Endothelial cell of umbilical vein (primary cell): ENCODE data around the gene ORM2. TPM values are rescaled to one million over a fixed set of nuclear protein-coding genes. Genes with fewer than 3 reads are reported as not detected.

ENCODE experiments used
- BruUV-seq: library from RNA; stranded (reverse); fragments of 400-500 nt; replicated peaks from 2 replicates; lab custom pipeline; 2021; lab: Mats Ljungman, UMichigan
- CTCF ChIA-PET: fragments of 300-600, 350-600 bp; sonication (Branson Sonifier 250); formaldehyde crosslinking; loops from one replicate; lab custom pipeline; 2021; ENCODE audit warnings: antibody characterized with exemption, inconsistent platforms; lab: Charles Lee
- POLR2A ChIA-PET: fragments of 300-600, 350-600 bp; sonication (Branson Sonifier 250); formaldehyde crosslinking; loops from one replicate; lab custom pipeline; 2021; ENCODE audit warnings: antibody characterized with exemption, inconsistent platforms; lab: Charles Lee
- DNase-seq: peaks from one replicate; pipeline ENCODE4 v3.0.0-alpha.2; 2011; ENCODE audit warnings: low read depth, low spot score
- FAIRE-seq: peaks from 2 replicates; lab custom pipeline; 2011; peaks lifted over from hg19 to GRCh38; lab: Jason Lieb, UNC
- H2AFZ ChIP-seq: 2 replicates; pipeline ENCODE4 v1.6.0; 2012; ENCODE audit warnings: low read depth, low read length, control low read depth, inconsistent platforms
- H3K27ac ChIP-seq: 2 replicates; pipeline ENCODE4 v1.5.1; 2011; ENCODE audit warnings: low read depth, mild to moderate bottlenecking, control low read depth, low read length, moderate library complexity; ENCODE audit not compliant: insufficient read depth
- H3K27me3 ChIP-seq, 2 experiments: 2 replicates each; pipeline versions ENCODE4 v1.6.0 to v1.6.1; 2011; ENCODE audit warnings: low read length in 2 of 2, mixed read lengths in 1 of 2; ENCODE audit not compliant: control insufficient read depth in 2 of 2, insufficient read depth in 2 of 2
- H3K36me3 ChIP-seq, 2 experiments: 2 replicates in 1 of 2; 3 replicates in 1 of 2; pipeline ENCODE4 v1.5.1; 2011; ENCODE audit warnings: low read length in 2 of 2, mild to moderate bottlenecking in 1 of 2, moderate library complexity in 1 of 2; ENCODE audit not compliant: control insufficient read depth in 2 of 2, insufficient read depth in 2 of 2; ENCODE audit errors: extremely low read depth in 1 of 2
- H3K4me1 ChIP-seq: 3 replicates; pipeline ENCODE4 v1.5.1; 2011; ENCODE audit warnings: mild to moderate bottlenecking, low read length; ENCODE audit not compliant: control insufficient read depth, insufficient read depth; ENCODE audit errors: extremely low read depth
- H3K4me2 ChIP-seq: 2 replicates; pipeline ENCODE4 v1.6.1; 2011; ENCODE audit warnings: low read length, control low read depth, mixed read lengths; ENCODE audit not compliant: insufficient read depth
- H3K4me3 ChIP-seq, 3 experiments: fragments of 200-600 bp in 1 of 3; sonication (generic), shearing (Covaris generic) in 1 of 3; replicated peaks in 1 of 3; 2 replicates each; pipeline ENCODE4 v1.5.1; 2011 to 2016; ENCODE audit warnings: control low read depth in 3 of 3, low read length in 3 of 3, mild to moderate bottlenecking in 2 of 3, inconsistent platforms in 1 of 3, low read depth in 1 of 3, moderate library complexity in 1 of 3; ENCODE audit not compliant: insufficient read depth in 1 of 3
- H3K79me2 ChIP-seq: 2 replicates; pipeline ENCODE4 v1.6.0; 2012; ENCODE audit warnings: low read length, inconsistent platforms; ENCODE audit not compliant: control insufficient read depth, insufficient read depth
- H3K9ac ChIP-seq: replicated peaks from 2 replicates; pipeline ENCODE3; 2011; ENCODE audit warnings: low read length, control low read depth; ENCODE audit not compliant: insufficient read depth; ENCODE audit errors: extremely low read depth
- H3K9me1 ChIP-seq: replicated peaks from 3 replicates; pipeline ENCODE4 v1.6.0; 2011; ENCODE audit warnings: mild to moderate bottlenecking, low read length; ENCODE audit not compliant: control insufficient read depth, insufficient read depth; ENCODE audit errors: extremely low read depth
- H3K9me3 ChIP-seq: replicated peaks from 2 replicates; pipeline ENCODE4 v1.5.1; 2012; ENCODE audit warnings: low read length, inconsistent platforms; ENCODE audit not compliant: control insufficient read depth, insufficient read depth
- H4K20me1 ChIP-seq: replicated peaks from 2 replicates; pipeline ENCODE3; 2011; ENCODE audit warnings: mild to moderate bottlenecking, low read length; ENCODE audit not compliant: control insufficient read depth, insufficient read depth; ENCODE audit errors: extremely low read depth
- EZH2 ChIP-seq: IDR thresholded peaks from 2 replicates; pipeline ENCODE4 v1.6.1; 2012; ENCODE audit warnings: borderline replicate concordance, low read depth, mild to moderate bottlenecking, moderate library complexity, low read length, inconsistent platforms; ENCODE audit not compliant: severe bottlenecking
- FOS ChIP-seq: IDR thresholded peaks from 2 replicates; pipeline ENCODE4 v1.6.1; 2011; ENCODE audit warnings: mild to moderate bottlenecking, low read length, moderate library complexity, borderline replicate concordance; ENCODE audit not compliant: insufficient read depth
- GATA2 ChIP-seq: IDR thresholded peaks from 2 replicates; pipeline ENCODE4 v1.7.0; 2011; ENCODE audit warnings: low read depth, mild to moderate bottlenecking, moderate library complexity, mixed read lengths, low read length; ENCODE audit not compliant: insufficient read length, insufficient read depth
- JUN ChIP-seq: IDR thresholded peaks from 2 replicates; pipeline ENCODE4 v1.6.1; 2011; ENCODE audit warnings: borderline replicate concordance, low read depth; ENCODE audit not compliant: insufficient read length, insufficient read depth
- MAX ChIP-seq: IDR thresholded peaks from 2 replicates; pipeline ENCODE4 v1.6.1; 2011; ENCODE audit not compliant: insufficient read depth, insufficient read length
- MYC ChIP-seq: IDR thresholded peaks from one replicate; pipeline ENCODE4 v1.6.1; 2011; ENCODE audit warnings: mild to moderate bottlenecking, low read depth, low read length
- POLR2A ChIP-seq: IDR thresholded peaks from 2 replicates; pipeline ENCODE4 v1.6.1; 2012; ENCODE audit warnings: low read depth, mild to moderate bottlenecking, control low read depth, low read length
- POLR2AphosphoS5 ChIP-seq: IDR thresholded peaks from 2 replicates; pipeline ENCODE4 v1.6.1; 2012; ENCODE audit warnings: low read depth, mild to moderate bottlenecking, control low read depth, low read length, moderate library complexity; ENCODE audit not compliant: insufficient read depth
- dilution Hi-C: fragments of 300-500 bp; cut with MboI; formaldehyde crosslinking; loops from one replicate; pipeline ENCODE4 v1.15.0; 2019; ENCODE audit warnings: low sequenced_read_pairs; ENCODE audit not compliant: extremely low pct_ligation_motif_present
- intact Hi-C: fragments of 100-400 bp; cut with micrococcal nuclease; formaldehyde crosslinking; loops from one replicate; pipeline ENCODE4 v1.10.0; 2022
- polyA plus RNA-seq, 4 experiments: library from polyadenylated mRNA; depleted of rRNA in 3 of 4; stranded (reverse) in 3 of 4; unstranded in 1 of 4; fragments of >200 nt; gene quantifications; 2 replicates each; pipeline versions ENCODE4 v1.2.1 to v1.2.3, GENCODE V29; 2011 to 2012; ENCODE audit warnings: missing spikeins in 1 of 4
- total RNA-seq: library from RNA; stranded (reverse); gene quantifications from 2 replicates; pipeline ENCODE4 v1.2.3, GENCODE V29; 2021
- TF ChIP-seq, protein P1 (sequence below), 2 donors: IDR thresholded peaks; 1 replicate in 1 of 2; 2 replicates in 1 of 2; pipeline ENCODE4 v1.5.1; 2011; ENCODE audit warnings: low read length in 2 of 2, mild to moderate bottlenecking in 2 of 2, moderate library complexity in 2 of 2, control low read depth in 1 of 2, inconsistent platforms in 1 of 2, low read depth in 1 of 2; ENCODE audit not compliant: insufficient read depth in 1 of 2; ENCODE audit errors: extremely low read depth in 1 of 2

Gene ORM2
- total and polyA plus RNA-seq, 2 donors (not counting 3 experiments of a cell fraction or from before 2014, with no cell fraction given): not detected

- H3K27ac ChIP-seq: no peak overlapping the region
- no peak overlapping the region for H2AFZ ChIP-seq
- no peak for FAIRE-seq
- H3K9me3 ChIP-seq: no peaks in the 10 kb centered on the region
- TF ChIP-seq JUN (no peak), GATA2 (no peak), MAX (no peak), MYC (no peak), EZH2 (no peak), POLR2A (no peak), FOS (no peak), POLR2AphosphoS5 (no peak)
- TF ChIP-seq, protein P1, sequence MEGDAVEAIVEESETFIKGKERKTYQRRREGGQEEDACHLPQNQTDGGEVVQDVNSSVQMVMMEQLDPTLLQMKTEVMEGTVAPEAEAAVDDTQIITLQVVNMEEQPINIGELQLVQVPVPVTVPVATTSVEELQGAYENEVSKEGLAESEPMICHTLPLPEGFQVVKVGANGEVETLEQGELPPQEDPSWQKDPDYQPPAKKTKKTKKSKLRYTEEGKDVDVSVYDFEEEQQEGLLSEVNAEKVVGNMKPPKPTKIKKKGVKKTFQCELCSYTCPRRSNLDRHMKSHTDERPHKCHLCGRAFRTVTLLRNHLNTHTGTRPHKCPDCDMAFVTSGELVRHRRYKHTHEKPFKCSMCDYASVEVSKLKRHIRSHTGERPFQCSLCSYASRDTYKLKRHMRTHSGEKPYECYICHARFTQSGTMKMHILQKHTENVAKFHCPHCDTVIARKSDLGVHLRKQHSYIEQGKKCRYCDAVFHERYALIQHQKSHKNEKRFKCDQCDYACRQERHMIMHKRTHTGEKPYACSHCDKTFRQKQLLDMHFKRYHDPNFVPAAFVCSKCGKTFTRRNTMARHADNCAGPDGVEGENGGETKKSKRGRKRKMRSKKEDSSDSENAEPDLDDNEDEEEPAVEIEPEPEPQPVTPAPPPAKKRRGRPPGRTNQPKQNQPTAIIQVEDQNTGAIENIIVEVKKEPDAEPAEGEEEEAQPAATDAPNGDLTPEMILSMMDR (IDR thresholded peaks at IDR 0.05; ENCODE audit: extremely low read depth in 1 of 2, insufficient read depth in 1 of 2, low read depth in 1 of 2, low read length in 2 of 2): no peak
- H4K20me1 ChIP-seq: no peaks in the 10 kb centered on the region
- no peaks in the 10 kb centered on the region for H3K4me1 ChIP-seq
- no TSS peak for BruUV-seq
- no peaks in the 10 kb centered on the region for H3K79me2 ChIP-seq
- H3K36me3 ChIP-seq: peaks cover 2 to 9% of the 10 kb centered on the region in 2 experiments
- no peaks in the 10 kb centered on the region for H3K27me3 ChIP-seq
- H3K4me2 ChIP-seq: no peak overlapping the region
- H3K9me1 ChIP-seq: no peaks in the 10 kb centered on the region
- dilution Hi-C loops (no loop called here), intact Hi-C loops (no loop called here)
- ChIA-PET CTCF (no interaction called here), POLR2A (no interaction called here)
- no peak overlapping the region for H3K9ac ChIP-seq
- no peak overlapping the region for H3K4me3 ChIP-seq
- no peak for DNase-seq
Measured at GRCh38 chr9:114302727-114303126, 26.9 kb upstream of the ORM2 start.
